ENCODE results near the gene POGLUT2. TPM values are rescaled to one million over a fixed set of nuclear protein-coding genes. Genes with fewer than 3 reads are reported as not detected.

Gene POGLUT2
- total and polyA plus RNA-seq, 10 of the 15 experiments (the other 5 are each of a cell fraction or from before 2014, with no cell fraction given), result 2.9 to 11.3 (median 7.6) TPM

- no peak for TF ChIP-seq RCOR1 (conservative IDR thresholded peaks at IDR 0.05; ENCODE audit: low read depth, low read length)
- no peak for TF ChIP-seq MAX (IDR thresholded peaks at IDR 0.05; ENCODE audit: low read depth, low read length)
- no peak for TF ChIP-seq MYC (IDR thresholded peaks at IDR 0.05; ENCODE audit: insufficient read depth, insufficient read length, insufficient replicate concordance, low read length, severe bottlenecking)
- no peak for TF ChIP-seq CBX5 (IDR thresholded peaks at IDR 0.05; ENCODE audit: low read depth)
- no peak for TF ChIP-seq BHLHE40 (IDR thresholded peaks at IDR 0.05; ENCODE audit: borderline replicate concordance in 1 of 2, low read depth in 2 of 2, low read length in 1 of 2)
Measured at GRCh38 chr13:102763741-102764140, 35.0 kb downstream of the POGLUT2 start (continued).

GRCh38 chr13:102761071-102761470 is 37.7 kb downstream of the POGLUT2 start:
- Histone ChIP-seq H3K27ac (ENCODE audit: control insufficient read depth, insufficient read depth) (no peak overlapping the region), H4K20me1 (ENCODE audit: control insufficient read depth, insufficient read depth) (no peaks in the 10 kb centered on the region), H3K9ac (ENCODE audit: control insufficient read depth, insufficient read depth, low read length) (no peak overlapping the region), H3K79me2 (ENCODE audit: control insufficient read depth, insufficient read depth, low read length) (no peaks in the 10 kb centered on the region), H3K4me1 (ENCODE audit: control insufficient read depth, insufficient read depth, low read length) (no peaks in the 10 kb centered on the region), H3K4me2 (ENCODE audit: control insufficient read depth, insufficient read depth) (no peak overlapping the region), H3K9me3 (replicated peaks; ENCODE audit: control insufficient read depth, insufficient read depth, low read length) (no peaks in the 10 kb centered on the region), H2AFZ (ENCODE audit: control insufficient read depth, low read depth, low read length) (no peak overlapping the region), H3K27me3 (replicated peaks in 1 of 2; ENCODE audit: control insufficient read depth in 2 of 2, insufficient read depth in 2 of 2, low read length in 1 of 2) (no peaks in the 10 kb centered on the region), H3K36me3 (ENCODE audit: control insufficient read depth in 2 of 2, insufficient read depth in 2 of 2, low read length in 1 of 2) (no peaks in the 10 kb centered on the region), H3K4me3 (no peak overlapping the region)
- ATAC-seq (no peak), FAIRE-seq (no peak), DNase-seq (ENCODE audit: low read depth, low spot score) (no peak)
- ChIA-PET RAD21 (ENCODE audit: unreplicated experiment) (no interaction called here), CTCF (interaction anchor here (1.2 kb wide), 1 partner anchor 39 kb away, joined by 3 read pairs; no protein-coding TSS in a partner anchor), SMC1A (ENCODE audit: uncharacterized antibody, unreplicated experiment) (interaction anchor here (1.0 kb wide), 1 partner anchor 9 kb away, joined by 5 read pairs; no protein-coding TSS in a partner anchor), POLR2A (no interaction called here)
- 100% methylated on average over 1 of the region's 1 CpG for WGBS (ENCODE audit: insufficient coverage, insufficient replicate concordance, low lambda C conversion rate, missing lambda C conversion rate)
- intact Hi-C loops (cut with micrococcal nuclease; ENCODE audit: unreplicated experiment), result no loop called here
- BruUV-seq (replicated peaks), result no TSS peak
- in situ Hi-C loops (cut with MboI), result no loop called here
- no peak for TF ChIP-seq CUX1 (IDR thresholded peaks at IDR 0.05; ENCODE audit: insufficient replicate concordance, low read depth, low read length)
- TF ChIP-seq PBX3 (IDR thresholded peaks at IDR 0.05; ENCODE audit: insufficient replicate concordance, low read depth, low read length), result no peak
- no peak for TF ChIP-seq CHD2 (IDR thresholded peaks at IDR 0.05; ENCODE audit: borderline replicate concordance, low read depth, low read length)
- no peak for TF ChIP-seq TCF7 (IDR thresholded peaks at IDR 0.05; ENCODE audit: borderline replicate concordance)
- no peak for TF ChIP-seq ELK1 (IDR thresholded peaks at IDR 0.05; ENCODE audit: low read depth, low read length)
- no peak for TF ChIP-seq BCL3 (IDR thresholded peaks at IDR 0.05; ENCODE audit: borderline replicate concordance, insufficient read depth, low read depth, low read length, poor library complexity, severe bottlenecking)
- TF ChIP-seq ZSCAN29 (IDR thresholded peaks at IDR 0.05), result no peak
- TF ChIP-seq TARDBP (IDR thresholded peaks at IDR 0.05; ENCODE audit: borderline replicate concordance), result no peak
